Putamen (tissue), 1 donor: ENCODE results near the gene ATP1A2.
"Not testable (repeated sequence)": the region's sequence is repeated elsewhere in the genome, so short reads cannot be mapped to it uniquely, and the experiment has no call there.

Experiments used
- DNase-seq: peaks from one replicate; pipeline ENCODE4 v3.0.0-alpha.2; 2016; ENCODE audit warnings: low spot score

The ATP1A2 gene

DNA sequence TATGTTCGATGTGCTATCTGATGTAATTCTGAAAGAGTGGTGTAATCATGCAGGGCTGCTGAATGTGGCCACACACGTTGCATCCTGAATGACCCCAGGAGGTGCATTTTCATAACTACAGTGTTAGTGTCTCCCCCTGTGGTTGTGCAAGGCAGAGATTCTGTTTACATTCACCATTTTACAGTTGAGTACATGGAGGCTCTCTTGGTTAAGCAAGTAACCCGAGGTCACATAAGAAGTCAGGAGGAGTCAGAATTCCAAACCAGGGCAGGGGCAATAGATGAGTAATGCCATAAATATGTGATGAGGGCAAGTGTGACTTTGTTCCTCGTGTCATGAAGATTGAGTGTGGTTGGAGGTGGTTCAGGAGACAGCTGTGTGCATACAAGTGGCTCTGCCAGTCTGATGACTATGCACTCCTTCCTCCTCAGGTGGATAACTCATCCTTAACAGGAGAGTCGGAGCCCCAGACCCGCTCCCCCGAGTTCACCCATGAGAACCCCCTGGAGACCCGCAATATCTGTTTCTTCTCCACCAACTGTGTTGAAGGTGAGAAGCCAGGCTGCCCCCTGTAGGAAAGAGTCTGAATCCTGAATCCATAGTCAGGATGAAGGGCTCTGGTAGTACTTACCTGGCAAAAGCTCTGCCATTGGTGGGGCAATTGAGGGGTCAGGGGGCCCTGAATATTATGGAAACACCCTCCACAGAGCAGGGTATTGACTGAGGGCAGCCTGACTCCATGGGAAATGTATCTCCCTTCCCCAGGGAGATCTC, 9.3 kb downstream of the ATP1A2 start:
- no peak for DNase-seq

GRCh38 chr1:160125746-160126145, 10.2 kb downstream of the ATP1A2 start:
- no peak for DNase-seq

- not testable (repeated sequence) for DNase-seq
Measured at GRCh38 chr1:160126342-160126741, 10.8 kb downstream of the ATP1A2 start.

DNA sequence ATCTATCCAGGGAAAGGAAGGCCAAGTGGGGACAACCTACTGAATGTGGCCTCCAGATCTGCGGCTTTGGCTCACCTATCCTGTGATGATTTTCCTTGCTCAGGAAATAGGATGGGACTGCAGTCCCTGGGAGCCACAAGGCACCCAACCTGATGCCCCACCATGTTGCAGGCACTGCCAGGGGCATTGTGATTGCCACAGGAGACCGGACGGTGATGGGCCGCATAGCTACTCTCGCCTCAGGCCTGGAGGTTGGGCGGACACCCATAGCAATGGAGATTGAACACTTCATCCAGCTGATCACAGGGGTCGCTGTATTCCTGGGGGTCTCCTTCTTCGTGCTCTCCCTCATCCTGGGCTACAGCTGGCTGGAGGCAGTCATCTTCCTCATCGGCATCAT, 11.8 kb downstream of the ATP1A2 start:
- DNase-seq: no peak

GRCh38 chr1:160127865-160128523, 12.4 kb downstream of the ATP1A2 start:
- no peak for DNase-seq

DNA sequence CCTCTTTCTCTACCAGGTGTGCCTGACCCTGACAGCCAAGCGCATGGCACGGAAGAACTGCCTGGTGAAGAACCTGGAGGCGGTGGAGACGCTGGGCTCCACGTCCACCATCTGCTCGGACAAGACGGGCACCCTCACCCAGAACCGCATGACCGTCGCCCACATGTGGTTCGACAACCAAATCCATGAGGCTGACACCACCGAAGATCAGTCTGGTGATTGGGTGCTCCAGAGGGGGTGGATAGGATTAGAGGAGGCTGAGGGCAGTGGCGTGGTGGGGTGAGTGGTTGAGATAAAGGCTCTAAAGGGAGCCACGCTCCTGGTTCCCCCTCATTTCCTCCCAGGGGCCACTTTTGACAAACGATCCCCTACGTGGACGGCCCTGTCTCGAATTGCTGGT, 13.1 kb downstream of the ATP1A2 start:
- no peak for DNase-seq

- DNase-seq: no peak
Measured at GRCh38 chr1:160129046-160129445, 13.5 kb downstream of the ATP1A2 start.

DNA sequence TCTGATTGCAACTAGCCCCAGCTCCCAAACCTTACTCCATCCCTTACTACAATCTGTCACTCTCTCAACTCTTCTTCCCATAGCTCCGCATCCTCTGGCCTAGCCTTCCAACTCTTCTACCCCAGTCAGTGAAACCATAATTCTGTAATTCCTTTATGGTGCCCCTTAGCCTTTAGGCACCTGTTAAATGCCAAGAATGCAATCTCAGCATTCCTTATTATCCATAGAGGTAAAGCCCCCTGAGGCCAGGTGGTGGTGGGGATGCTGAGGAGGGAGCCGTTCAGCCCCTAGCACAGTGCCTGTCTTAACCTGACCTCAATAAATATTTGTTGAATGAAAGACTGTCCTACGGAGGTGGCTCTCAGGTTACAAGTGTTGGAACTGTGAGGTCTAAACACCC, 14.0 kb downstream of the ATP1A2 start:
- no peak for DNase-seq

DNA sequence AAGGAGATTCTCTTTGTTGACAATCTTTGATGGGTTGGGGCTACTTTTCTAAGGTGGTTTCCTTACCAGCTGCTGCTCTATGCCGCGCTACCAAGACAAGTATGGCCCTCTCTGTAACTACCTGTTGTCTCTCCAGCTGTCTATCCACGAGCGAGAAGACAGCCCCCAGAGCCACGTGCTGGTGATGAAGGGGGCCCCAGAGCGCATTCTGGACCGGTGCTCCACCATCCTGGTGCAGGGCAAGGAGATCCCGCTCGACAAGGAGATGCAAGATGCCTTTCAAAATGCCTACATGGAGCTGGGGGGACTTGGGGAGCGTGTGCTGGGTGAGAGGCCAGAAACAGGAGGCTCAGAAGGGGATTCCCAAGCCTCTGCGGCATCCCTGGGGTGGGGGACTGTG, 14.4 kb downstream of the ATP1A2 start:
- no peak for DNase-seq

GRCh38 chr1:160130486-160130885, 14.9 kb downstream of the ATP1A2 start:
- DNase-seq: no peak

DNA sequence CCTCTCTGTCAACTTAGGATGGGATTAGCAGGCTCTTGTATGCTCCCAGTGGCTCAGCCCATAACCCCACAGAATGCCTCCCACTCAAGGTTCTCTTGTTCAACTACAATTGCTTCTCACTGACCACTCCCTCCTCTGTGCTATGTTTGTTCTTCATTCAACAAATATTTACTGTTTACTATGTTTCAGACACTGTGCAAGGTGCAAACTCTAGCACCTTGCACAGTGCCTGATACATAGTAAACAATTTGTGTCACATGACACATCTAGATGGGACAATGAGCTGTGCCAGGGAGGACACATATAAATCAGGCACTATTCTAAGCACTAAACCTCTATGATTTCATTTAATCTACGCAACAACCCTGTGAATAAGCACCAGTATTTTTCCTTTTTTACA, 15.4 kb downstream of the ATP1A2 start:
- no peak for DNase-seq

GRCh38 chr1:160131803-160132565, 16.4 kb downstream of the ATP1A2 start:
- DNase-seq: no peak

- no peak for DNase-seq
Measured at GRCh38 chr1:160133990-160134770, 18.6 kb downstream of the ATP1A2 start.

GRCh38 chr1:160134791-160135572, 19.4 kb downstream of the ATP1A2 start:
- DNase-seq: no peak

DNA sequence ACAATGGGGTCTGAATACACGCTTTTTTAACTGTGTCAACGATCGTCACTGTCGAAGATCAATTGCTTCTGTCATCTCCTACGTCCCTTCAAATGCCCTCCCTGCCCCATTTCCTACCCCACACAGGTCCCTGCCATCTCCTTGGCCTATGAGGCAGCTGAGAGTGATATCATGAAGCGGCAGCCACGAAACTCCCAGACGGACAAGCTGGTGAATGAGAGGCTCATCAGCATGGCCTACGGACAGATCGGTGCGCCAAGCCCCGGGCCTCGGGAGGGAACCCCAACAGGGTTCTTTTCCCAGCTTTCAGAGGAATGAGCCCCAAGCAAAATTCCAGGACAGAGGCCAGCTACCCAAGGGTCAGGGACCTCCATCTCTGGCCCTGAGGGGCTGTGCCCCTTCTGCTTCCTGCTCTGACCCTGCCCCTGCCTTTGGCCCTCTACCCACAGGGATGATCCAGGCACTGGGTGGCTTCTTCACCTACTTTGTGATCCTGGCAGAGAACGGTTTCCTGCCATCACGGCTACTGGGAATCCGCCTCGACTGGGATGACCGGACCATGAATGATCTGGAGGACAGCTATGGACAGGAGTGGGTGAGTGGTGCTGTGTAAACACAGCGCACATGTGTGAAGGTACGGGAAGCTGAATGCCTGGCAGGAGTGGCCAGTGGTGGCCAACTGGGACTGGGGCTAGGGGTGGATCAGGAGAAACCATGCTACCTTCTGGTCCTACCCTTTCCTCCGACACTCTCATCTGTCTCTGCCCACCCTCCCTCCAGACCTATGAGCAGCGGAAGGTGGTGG, 20.8 kb downstream of the ATP1A2 start:
- DNase-seq: no peak

DNA sequence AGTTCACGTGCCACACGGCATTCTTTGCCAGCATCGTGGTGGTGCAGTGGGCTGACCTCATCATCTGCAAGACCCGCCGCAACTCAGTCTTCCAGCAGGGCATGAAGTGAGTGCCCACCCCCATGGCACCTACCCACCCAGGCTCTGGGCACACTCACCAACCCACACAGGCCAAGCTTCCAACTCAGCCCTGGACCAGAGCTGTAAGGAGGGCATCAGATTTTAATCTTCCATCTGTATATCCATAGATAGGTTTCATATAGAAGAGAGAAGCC, 21.3 kb downstream of the ATP1A2 start:
- DNase-seq: no peak

DNA sequence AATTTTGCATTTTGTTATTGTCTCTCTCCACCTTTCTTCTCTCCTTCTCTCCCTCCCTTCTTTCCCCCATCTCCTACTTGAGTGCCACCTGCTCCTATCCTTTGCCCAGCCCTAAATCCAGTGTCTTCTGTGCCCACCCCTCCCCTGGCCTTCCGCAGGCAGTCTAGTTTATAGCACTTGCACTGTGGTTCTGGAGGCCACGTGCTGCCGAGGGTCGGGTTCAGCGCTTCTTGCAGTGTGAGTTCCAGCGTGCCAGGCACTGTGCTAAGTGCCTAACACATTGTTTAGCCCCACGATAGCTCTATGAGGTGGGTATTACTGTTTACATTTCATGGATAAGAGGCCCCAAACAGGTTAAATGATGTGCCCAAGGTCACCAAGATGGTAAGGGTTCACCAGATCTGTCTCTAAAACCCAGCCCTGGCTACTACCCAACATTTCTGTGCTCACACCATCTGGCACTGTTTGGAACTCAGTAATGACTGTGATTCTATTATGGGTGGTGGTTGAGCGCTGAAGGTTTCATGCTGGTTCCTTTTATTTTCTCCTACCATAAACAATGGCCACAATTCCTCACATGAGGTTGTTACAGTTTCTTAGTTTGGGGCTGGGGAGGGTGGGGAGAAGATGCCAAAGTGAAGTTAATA, 21.8 kb downstream of the ATP1A2 start:
- DNase-seq: no peak

DNA sequence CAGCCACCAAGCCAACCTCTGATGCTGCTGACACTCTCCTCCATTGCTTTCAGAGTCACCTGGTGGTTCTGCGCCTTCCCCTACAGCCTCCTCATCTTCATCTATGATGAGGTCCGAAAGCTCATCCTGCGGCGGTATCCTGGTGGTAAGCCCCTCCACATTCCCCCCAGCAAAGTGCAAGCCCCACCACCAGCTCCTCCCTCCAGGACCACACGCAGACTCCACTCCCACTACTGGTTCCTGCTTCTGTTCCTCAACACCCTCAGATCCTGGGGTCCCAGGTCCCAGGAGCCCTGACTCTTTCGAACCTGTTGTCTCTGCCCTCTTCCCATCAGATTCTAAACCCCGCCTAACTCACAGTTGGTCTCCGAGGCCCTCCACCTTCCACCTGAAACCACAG, 24.3 kb downstream of the ATP1A2 start:
- DNase-seq: no peak

GRCh38 chr1:160143695-160144094, 28.1 kb downstream of the ATP1A2 start:
- DNase-seq: no peak

- DNase-seq: no peak
Measured at GRCh38 chr1:160144921-160145320, 29.4 kb downstream of the ATP1A2 start.
